Measurements from ENCODE around the gene TMEM50A.
"Not testable (repeated sequence)": the region's sequence is repeated elsewhere in the genome, so short reads cannot be mapped to it uniquely, and the experiment has no call there.

TMEM50A gene

GRCh38 chr1:25309486-25309885, 28.6 kb upstream of the TMEM50A start:
- H3K4me3 ChIP-seq (ENCODE audit: low read length); H3K36me3 ChIP-seq (ENCODE audit: control insufficient read depth, insufficient read depth, low read length, severe bottlenecking); H3K9ac ChIP-seq (ENCODE audit: low read length); H3K9me3 ChIP-seq (ENCODE audit: control insufficient read depth, low read length); H3K4me1 ChIP-seq (ENCODE audit: control insufficient read depth, insufficient read depth, low read length); DNase-seq (ENCODE audit: low read depth); H3K27me3 ChIP-seq (replicated peaks; ENCODE audit: control insufficient read depth, insufficient read depth, low read length): not testable (repeated sequence)

GRCh38 chr1:25312806-25313470, 25.2 kb upstream of the TMEM50A start:
- not testable (repeated sequence) for DNase-seq (ENCODE audit: low read depth); H3K36me3 ChIP-seq (ENCODE audit: control insufficient read depth, insufficient read depth, low read length, severe bottlenecking); H3K27me3 ChIP-seq (replicated peaks; ENCODE audit: control insufficient read depth, insufficient read depth, low read length); H3K9ac ChIP-seq (ENCODE audit: low read length); H3K9me3 ChIP-seq (ENCODE audit: control insufficient read depth, low read length); H3K4me1 ChIP-seq (ENCODE audit: control insufficient read depth, insufficient read depth, low read length); H3K4me3 ChIP-seq (ENCODE audit: low read length)

GRCh38 chr1:25320314-25320938, 17.7 kb upstream of the TMEM50A start:
- not testable (repeated sequence) for H3K4me3 ChIP-seq (ENCODE audit: low read length); H3K36me3 ChIP-seq (ENCODE audit: control insufficient read depth, insufficient read depth, low read length, severe bottlenecking); H3K9me3 ChIP-seq (ENCODE audit: control insufficient read depth, low read length); H3K9ac ChIP-seq (ENCODE audit: low read length); H3K27me3 ChIP-seq (replicated peaks; ENCODE audit: control insufficient read depth, insufficient read depth, low read length); H3K4me1 ChIP-seq (ENCODE audit: control insufficient read depth, insufficient read depth, low read length)
- DNase-seq (ENCODE audit: low read depth) = peak; percentile 78

- not testable (repeated sequence) for DNase-seq (ENCODE audit: low read depth); H3K4me3 ChIP-seq (ENCODE audit: low read length); H3K4me1 ChIP-seq (ENCODE audit: control insufficient read depth, insufficient read depth, low read length); H3K27me3 ChIP-seq (replicated peaks; ENCODE audit: control insufficient read depth, insufficient read depth, low read length); H3K9ac ChIP-seq (ENCODE audit: low read length); H3K36me3 ChIP-seq (ENCODE audit: control insufficient read depth, insufficient read depth, low read length, severe bottlenecking); H3K9me3 ChIP-seq (ENCODE audit: control insufficient read depth, low read length)
These were observed 16.0 kb upstream of the TMEM50A start for GRCh38 chr1:25322127-25322526.

- H3K9me3 ChIP-seq (ENCODE audit: control insufficient read depth, low read length); H3K27me3 ChIP-seq (replicated peaks; ENCODE audit: control insufficient read depth, insufficient read depth, low read length); H3K4me3 ChIP-seq (ENCODE audit: low read length); DNase-seq (ENCODE audit: low read depth); H3K4me1 ChIP-seq (ENCODE audit: control insufficient read depth, insufficient read depth, low read length); H3K36me3 ChIP-seq (ENCODE audit: control insufficient read depth, insufficient read depth, low read length, severe bottlenecking); H3K9ac ChIP-seq (ENCODE audit: low read length): not testable (repeated sequence)
These were observed 13.7 kb upstream of the TMEM50A start for GRCh38 chr1:25324407-25324806.

- not testable (repeated sequence) for H3K4me1 ChIP-seq (ENCODE audit: control insufficient read depth, insufficient read depth, low read length); H3K9ac ChIP-seq (ENCODE audit: low read length); H3K27me3 ChIP-seq (replicated peaks; ENCODE audit: control insufficient read depth, insufficient read depth, low read length); H3K9me3 ChIP-seq (ENCODE audit: control insufficient read depth, low read length); H3K36me3 ChIP-seq (ENCODE audit: control insufficient read depth, insufficient read depth, low read length, severe bottlenecking); DNase-seq (ENCODE audit: low read depth); H3K4me3 ChIP-seq (ENCODE audit: low read length)
These were observed 10.0 kb upstream of the TMEM50A start for GRCh38 chr1:25327864-25328790.

GRCh38 chr1:25328791-25329185, 9.3 kb upstream of the TMEM50A start:
- not testable (repeated sequence) for H3K9ac ChIP-seq (ENCODE audit: low read length)

GRCh38 chr1:25329336-25329735, 8.8 kb upstream of the TMEM50A start:
- not testable (repeated sequence) for H3K9ac ChIP-seq (ENCODE audit: low read length); H3K4me3 ChIP-seq (ENCODE audit: low read length); H3K4me1 ChIP-seq (ENCODE audit: control insufficient read depth, insufficient read depth, low read length); H3K27me3 ChIP-seq (replicated peaks; ENCODE audit: control insufficient read depth, insufficient read depth, low read length); H3K36me3 ChIP-seq (ENCODE audit: control insufficient read depth, insufficient read depth, low read length, severe bottlenecking); H3K9me3 ChIP-seq (ENCODE audit: control insufficient read depth, low read length); DNase-seq (ENCODE audit: low read depth)

More at GRCh38 chr1:25328791-25329185, 9.3 kb upstream of the TMEM50A start:
- not testable (repeated sequence) for H3K4me1 ChIP-seq (ENCODE audit: control insufficient read depth, insufficient read depth, low read length); H3K36me3 ChIP-seq (ENCODE audit: control insufficient read depth, insufficient read depth, low read length, severe bottlenecking); DNase-seq (ENCODE audit: low read depth); H3K9me3 ChIP-seq (ENCODE audit: control insufficient read depth, low read length); H3K27me3 ChIP-seq (replicated peaks; ENCODE audit: control insufficient read depth, insufficient read depth, low read length); H3K4me3 ChIP-seq (ENCODE audit: low read length)

GRCh38 chr1:25329950-25330349, 8.2 kb upstream of the TMEM50A start:
- not testable (repeated sequence) for H3K36me3 ChIP-seq (ENCODE audit: control insufficient read depth, insufficient read depth, low read length, severe bottlenecking); H3K4me3 ChIP-seq (ENCODE audit: low read length)

GRCh38 chr1:25336922-25337354, 1.2 kb upstream of the TMEM50A start:
- H3K9ac ChIP-seq (ENCODE audit: low read length) = peak overlapping the region; percentile 88
- not testable (repeated sequence) for H3K9me3 ChIP-seq (ENCODE audit: control insufficient read depth, low read length); H3K27me3 ChIP-seq (replicated peaks; ENCODE audit: control insufficient read depth, insufficient read depth, low read length); H3K36me3 ChIP-seq (ENCODE audit: control insufficient read depth, insufficient read depth, low read length, severe bottlenecking)
- H3K4me3 ChIP-seq (ENCODE audit: low read length) = peak overlapping the region; percentile 95
- peaks cover 20% of the 10 kb centered on the region for H3K4me1 ChIP-seq (ENCODE audit: control insufficient read depth, insufficient read depth, low read length)
- DNase-seq (ENCODE audit: low read depth) = peak; percentile 3

More at GRCh38 chr1:25329950-25330349, 8.2 kb upstream of the TMEM50A start:
- not testable (repeated sequence) for H3K9ac ChIP-seq (ENCODE audit: low read length); H3K27me3 ChIP-seq (replicated peaks; ENCODE audit: control insufficient read depth, insufficient read depth, low read length); H3K4me1 ChIP-seq (ENCODE audit: control insufficient read depth, insufficient read depth, low read length); H3K9me3 ChIP-seq (ENCODE audit: control insufficient read depth, low read length)
- DNase-seq (ENCODE audit: low read depth) = peak; percentile 22

GRCh38 chr1:25337483-25338187, 499 bp upstream of the TMEM50A start:
- not testable (repeated sequence) for DNase-seq (ENCODE audit: low read depth); H3K9me3 ChIP-seq (ENCODE audit: control insufficient read depth, low read length); H3K36me3 ChIP-seq (ENCODE audit: control insufficient read depth, insufficient read depth, low read length, severe bottlenecking); H3K27me3 ChIP-seq (replicated peaks; ENCODE audit: control insufficient read depth, insufficient read depth, low read length)
- H3K9ac ChIP-seq (ENCODE audit: low read length) = peak overlapping the region; percentile 93
- H3K4me3 ChIP-seq (ENCODE audit: low read length) = peak overlapping the region; percentile 86
- H3K4me1 ChIP-seq (ENCODE audit: control insufficient read depth, insufficient read depth, low read length) = peaks cover 22% of the 10 kb centered on the region

Data from adipocyte (in vitro differentiated cells).